Suprapubic skin (tissue), 3 donors: ENCODE measurements around the gene GCSAML.

Experiments
- POLR2A ChIP-seq, 2 donors: fragments of 450-650 bp; IDR thresholded peaks; one replicate each; pipeline ENCODE4 v1.6.1; 2017; ENCODE audit warnings: antibody characterized with exemption in 2 of 2, mild to moderate bottlenecking in 2 of 2, moderate library complexity in 2 of 2
- TF ChIP-seq, protein P1 (sequence below), 2 donors: fragments of 200-600 bp in 1 of 2; fragments of 450-650 bp in 1 of 2; sonication (generic) in 1 of 2; IDR thresholded peaks; one replicate each; pipeline ENCODE4 v1.5.1; 2016 to 2019; ENCODE audit warnings: antibody characterized with exemption in 2 of 2, mild to moderate bottlenecking in 1 of 2, moderate library complexity in 1 of 2

DNA sequence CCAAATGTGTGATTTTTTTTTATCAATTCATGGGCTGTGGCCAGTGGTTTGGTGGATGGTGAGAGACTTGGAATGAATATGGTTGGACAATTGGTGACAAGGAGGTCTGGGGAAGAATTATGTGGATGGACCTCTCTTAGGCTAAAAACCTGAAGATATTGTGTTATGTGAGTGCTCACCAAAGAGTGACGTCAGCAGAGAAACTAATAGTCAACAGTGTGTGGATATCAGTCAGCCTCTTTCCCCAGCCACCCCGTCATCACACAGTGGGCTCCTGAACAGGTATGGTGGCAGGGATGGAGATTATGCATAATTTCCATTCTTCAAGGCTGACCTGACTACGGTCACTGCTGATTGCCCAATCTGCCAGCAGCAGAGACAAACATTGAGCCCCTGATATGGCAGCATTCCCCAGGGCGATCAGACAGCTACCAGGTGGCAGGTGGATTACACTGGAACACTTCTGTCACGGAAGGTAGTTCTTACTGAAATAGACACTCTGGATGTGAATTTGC is 30.1 kb downstream of the GCSAML start:
- TF ChIP-seq POLR2A (IDR thresholded peaks at IDR 0.05): no peak
- TF ChIP-seq, protein P1, sequence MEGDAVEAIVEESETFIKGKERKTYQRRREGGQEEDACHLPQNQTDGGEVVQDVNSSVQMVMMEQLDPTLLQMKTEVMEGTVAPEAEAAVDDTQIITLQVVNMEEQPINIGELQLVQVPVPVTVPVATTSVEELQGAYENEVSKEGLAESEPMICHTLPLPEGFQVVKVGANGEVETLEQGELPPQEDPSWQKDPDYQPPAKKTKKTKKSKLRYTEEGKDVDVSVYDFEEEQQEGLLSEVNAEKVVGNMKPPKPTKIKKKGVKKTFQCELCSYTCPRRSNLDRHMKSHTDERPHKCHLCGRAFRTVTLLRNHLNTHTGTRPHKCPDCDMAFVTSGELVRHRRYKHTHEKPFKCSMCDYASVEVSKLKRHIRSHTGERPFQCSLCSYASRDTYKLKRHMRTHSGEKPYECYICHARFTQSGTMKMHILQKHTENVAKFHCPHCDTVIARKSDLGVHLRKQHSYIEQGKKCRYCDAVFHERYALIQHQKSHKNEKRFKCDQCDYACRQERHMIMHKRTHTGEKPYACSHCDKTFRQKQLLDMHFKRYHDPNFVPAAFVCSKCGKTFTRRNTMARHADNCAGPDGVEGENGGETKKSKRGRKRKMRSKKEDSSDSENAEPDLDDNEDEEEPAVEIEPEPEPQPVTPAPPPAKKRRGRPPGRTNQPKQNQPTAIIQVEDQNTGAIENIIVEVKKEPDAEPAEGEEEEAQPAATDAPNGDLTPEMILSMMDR (IDR thresholded peaks at IDR 0.05): no peak
